GM21515 (cell line): ENCODE results near the gene RHEBL1.
A peak's percentile ranks its signal among the peaks of the same experiment; 100 is the strongest.

ENCODE experiments used
- ATAC-seq: cut with Tn5 transposase; IDR thresholded peaks from one replicate; pipeline ENCODE4 v1.9.1; 2021; ENCODE audit not compliant: unreplicated experiment

Gene RHEBL1, protein sequence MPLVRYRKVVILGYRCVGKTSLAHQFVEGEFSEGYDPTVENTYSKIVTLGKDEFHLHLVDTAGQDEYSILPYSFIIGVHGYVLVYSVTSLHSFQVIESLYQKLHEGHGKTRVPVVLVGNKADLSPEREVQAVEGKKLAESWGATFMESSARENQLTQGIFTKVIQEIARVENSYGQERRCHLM

DNA sequence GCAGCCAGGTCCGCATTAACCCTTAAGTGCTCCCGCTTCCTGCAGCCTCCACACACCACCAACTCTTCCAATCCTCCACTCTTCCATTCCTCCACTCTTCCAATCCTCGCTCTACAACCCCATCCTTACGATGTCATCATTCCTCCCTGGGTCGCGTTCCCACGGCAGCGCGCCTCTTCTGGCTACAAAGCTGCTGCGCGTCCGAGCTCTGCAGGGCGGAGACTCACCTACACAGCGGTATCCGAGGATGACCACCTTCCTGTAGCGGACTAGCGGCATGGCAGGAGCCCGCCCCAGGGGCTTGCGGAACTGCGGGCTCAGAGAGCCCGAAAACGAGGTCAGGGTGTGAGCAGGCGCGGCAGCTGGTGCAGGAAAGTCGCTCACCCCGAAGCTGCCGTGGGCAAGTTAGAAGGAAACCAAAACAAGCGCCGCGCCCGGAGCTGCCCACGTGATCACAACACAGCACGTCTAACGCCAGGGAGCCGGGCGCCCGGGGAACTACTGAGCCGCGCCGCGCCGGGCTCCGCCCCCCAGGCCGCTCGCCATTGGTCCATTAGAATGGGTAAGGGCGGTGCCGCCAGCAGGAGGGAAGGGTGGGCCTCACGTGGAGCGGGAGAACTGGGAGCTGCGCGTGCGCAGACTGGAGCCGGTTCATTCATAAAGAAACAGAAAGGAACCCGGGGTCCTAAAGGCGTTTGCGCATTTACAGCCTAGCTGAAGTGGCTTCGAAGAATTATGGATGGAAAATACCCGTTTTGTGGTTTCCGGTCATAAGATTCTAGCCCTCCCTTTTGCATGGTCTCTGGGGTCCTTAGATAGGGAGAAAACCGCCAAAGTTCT is at the start of gene RHEBL1:
Gene RHEBL1 (minus strand): TSS at position 473 of the 840 bp plus-strand sequence. CDS start 194 bp downstream, at position 279.
- peak; percentile 94 for ATAC-seq

DNA sequence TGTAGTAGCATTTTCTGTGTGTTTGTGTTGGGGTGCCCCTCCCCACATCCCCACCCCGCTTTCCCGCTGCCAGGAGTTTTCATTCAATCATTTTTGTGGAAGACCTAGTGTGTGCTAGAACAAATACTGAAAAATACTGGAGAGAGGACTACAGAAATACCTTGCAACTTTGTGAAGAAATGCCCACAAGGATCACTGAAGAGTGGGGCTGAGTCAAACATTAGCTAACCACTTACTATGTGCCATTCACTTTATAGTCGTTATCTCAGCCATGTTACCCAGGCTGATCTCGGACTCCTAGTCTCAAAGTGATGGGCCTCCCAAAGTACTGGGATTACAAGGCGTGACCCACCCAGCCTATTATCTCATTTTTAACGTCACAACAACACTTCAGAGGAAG is 41.4 kb upstream of the RHEBL1 start:
- ATAC-seq: no peak

DNA sequence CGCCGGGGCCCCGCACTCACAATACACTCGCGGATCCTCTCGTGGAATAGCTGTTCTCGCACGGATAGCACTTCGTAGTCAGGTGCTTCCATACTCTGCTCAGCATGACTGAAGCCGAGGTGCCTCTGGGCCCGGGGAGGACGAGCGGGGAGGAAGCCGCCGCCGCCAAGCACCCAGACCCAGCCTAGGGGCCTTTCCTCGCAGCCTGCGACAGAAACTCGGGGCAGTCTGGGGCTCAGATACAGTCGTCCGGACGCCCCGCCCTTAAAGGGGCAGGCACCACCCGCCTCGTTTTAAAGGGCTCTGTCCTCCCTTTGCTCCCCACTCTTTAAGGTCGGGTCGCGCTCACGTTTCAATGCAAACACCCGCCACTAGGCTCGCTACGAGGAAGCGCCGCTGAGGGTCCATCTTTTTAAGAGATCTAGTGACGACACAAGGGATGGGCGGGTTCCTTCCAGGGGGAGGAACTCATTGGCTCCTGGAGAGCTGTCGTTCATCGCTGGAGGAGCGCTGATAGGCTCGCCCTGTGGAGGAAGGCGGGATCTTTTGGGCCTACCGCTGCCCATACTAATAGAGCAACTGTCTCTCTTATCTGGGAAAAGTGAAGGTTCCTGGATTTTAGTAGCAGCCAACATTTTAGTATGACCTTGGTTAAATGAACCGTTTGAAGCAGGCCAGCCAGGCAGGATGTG is 40.8 kb upstream of the RHEBL1 start, which contains the start of gene LMBR1L:
Gene LMBR1L (minus strand): TSS at position 384 of the 692 bp plus-strand sequence. CDS start 292 bp downstream, at position 92.
- peak; percentile 99 for ATAC-seq

DNA sequence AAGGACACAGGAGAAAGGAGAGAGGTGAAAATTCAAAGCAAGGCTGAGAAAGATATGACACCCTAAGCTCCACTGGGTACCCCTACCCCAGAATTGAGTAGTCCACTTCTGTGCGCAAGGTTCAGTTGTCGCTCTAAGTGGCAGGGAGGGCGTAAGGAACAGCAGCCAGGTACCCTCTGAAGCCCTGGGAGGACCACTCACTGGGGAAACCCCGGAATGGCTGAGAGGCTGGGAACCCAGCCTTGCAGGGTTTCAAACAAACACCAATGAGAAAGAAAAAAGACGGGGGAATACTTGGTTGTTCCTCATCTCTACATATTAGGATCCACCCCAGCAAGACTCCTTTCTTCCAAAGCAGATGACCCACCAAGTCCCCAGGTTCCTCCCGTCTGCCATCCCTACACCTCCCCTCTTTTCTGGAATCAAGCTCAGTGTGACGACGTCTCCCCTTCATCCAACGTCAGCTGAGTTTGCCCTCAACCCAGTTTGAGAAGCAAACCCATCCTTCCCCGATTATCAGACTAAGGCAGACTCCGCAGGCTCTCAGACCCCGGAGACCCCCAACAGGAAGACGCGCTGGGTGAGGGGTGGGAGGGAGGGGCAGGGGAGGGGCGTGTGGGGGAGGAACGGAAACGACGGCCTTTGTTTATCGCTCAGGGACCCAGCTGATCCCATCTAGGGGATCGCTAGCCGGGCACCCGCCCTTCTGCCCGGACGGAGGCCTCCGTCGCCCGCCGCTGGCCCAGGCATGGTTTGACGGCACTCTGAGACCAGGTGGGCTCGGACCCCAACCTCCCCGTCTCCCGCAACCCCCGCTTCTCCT is 40.1 kb upstream of the RHEBL1 start:
- peak; percentile 13 for ATAC-seq

DNA sequence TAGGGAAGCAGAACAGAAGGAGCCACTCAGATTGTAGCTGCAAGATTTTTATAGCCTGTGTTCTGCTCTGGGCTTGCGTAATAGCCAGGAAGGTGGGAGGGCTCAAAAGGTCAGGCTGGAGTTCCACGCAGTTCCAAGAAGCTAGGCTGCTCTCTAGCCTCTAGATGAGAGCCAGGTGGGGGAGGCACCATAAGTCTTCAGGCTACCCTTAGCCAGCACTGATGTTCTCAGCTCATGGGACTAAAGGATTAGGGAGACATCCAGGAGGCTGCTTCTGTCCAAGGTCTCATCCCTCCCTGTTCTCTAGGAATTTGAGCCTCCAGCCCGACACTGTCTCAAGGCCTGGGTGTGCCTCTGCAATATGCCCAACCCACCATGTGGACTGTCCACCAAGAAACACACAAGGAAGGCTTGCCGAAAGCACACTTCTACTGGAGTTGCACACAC is 39.2 kb upstream of the RHEBL1 start:
- ATAC-seq: no peak

DNA sequence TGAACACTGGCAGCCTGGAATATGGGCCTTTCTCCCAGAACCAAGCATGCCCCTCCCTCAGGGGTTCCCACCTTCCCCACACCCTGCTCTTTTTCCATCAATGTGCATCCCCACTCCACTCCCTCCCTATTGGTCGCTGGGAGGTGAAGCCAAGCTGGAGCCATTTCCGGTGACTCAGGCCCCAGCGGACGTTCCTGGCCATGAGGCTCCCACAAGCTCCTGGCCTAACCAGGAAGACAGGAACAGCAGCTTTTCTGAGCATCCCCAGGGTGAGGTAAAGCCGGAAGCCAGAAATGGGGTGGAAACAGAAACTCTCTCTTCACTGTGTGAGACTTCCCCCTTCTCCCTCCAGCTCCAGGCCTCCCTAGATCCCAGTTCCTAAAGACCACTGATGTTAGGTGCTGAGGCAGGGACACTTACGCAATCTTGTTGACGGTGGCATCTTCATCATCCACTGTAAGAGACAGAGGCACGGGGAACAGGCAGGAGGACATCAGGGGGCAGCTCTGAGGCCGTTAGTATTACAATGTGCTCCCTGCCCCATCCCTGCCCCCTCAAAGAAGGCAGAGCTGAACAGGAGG is 35.8 kb upstream of the RHEBL1 start:
- no peak for ATAC-seq

DNA sequence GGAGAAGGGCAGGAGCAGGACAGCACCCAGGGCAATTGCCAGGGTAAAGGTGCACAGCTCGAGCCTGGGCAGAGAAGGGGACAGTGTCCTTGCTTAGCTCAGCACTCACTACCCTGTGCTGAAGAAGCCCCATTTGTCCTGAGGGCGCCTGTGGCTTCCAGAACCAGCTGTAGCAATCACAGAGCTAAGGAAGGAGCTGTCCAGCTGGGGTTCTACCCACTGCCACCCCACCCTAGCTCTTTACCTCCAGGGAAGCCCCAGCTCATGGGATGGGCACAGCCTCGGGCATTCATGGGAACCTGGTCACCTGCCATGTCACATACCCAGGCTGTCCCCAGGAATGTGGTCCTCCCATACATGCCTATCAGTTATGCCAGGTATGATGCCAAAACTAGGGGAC is 35.0 kb upstream of the RHEBL1 start:
- ATAC-seq: no peak

DNA sequence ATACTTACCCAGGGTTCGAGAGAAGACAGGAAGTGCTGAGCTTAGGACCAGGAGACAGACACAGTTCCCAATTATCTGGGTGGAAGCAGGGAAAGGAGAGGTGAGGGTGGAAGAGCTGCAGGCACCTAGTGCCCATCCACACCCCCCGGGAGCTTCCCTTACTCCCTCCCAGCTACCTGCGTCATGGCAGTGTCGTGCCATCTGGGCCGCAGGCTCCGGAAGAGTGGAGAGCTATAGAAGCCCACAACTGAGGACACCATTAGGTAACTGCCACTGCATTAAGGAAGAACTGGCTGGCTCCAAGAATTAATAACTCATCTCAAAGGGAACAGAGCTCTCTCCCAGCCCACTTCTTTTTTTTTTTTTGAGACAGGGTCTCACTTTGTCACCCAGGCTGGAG is 30.6 kb upstream of the RHEBL1 start:
- no peak for ATAC-seq

DNA sequence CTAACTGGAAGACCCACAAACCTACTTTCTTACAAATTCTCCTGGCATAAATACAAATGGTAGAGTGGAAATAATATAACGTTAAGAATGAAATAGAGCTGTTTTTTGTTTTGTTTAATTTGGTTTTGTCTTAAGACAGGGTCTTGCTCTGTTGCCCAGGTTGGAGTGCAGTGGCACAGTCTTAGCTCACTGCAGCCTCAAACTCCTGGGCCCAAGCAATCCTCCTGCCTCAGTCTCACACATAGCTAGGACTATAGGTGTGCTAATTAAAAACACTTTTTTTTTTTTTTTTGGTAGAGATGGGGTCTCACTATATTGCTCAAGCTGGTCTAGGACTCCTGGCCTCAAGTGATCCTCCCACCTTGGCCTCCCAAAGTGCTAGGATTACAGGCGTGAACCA is 28.9 kb upstream of the RHEBL1 start:
- no peak for ATAC-seq

DNA sequence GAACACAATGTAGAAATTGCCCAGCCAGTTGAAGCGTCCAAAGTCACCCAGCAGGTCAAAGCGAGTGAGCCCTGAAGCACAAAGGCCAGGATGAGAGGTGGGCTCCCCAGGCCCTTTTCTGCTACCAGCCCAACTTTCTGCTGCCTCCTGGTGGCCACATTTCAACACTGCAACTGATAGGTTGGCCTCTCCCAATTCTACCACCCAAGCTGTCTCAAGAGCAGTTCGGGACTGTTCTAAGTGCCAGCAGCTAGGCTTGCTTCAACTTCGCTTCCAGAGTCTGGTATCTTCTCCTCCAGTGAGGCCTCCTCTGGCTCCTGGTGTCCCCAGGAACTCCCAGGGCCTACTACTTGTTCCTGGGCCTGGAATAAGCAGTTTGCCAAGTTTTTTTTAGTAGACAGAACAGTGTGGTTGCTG is 28.3 kb upstream of the RHEBL1 start:
- ATAC-seq: no peak

DNA sequence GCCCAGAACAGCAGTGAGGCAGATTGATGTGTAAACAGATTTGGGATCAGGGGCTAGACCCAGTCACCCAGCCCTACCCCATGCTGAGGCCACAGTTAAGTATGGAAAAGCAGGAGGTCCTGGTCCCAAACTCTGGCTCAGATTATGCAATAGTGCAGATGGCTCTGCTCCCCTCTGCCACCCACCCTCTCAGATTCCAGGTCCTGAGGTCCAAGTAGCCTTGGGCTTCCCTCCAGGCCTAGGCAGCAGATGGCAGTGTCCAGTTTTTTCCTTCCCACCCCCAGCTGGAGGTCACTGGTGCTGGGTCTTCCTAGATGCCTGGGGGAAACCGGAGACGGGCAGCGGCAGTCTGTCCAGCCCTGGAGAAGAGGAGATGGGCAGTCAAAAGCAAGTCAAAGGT is 27.6 kb upstream of the RHEBL1 start:
- ATAC-seq: no peak

DNA sequence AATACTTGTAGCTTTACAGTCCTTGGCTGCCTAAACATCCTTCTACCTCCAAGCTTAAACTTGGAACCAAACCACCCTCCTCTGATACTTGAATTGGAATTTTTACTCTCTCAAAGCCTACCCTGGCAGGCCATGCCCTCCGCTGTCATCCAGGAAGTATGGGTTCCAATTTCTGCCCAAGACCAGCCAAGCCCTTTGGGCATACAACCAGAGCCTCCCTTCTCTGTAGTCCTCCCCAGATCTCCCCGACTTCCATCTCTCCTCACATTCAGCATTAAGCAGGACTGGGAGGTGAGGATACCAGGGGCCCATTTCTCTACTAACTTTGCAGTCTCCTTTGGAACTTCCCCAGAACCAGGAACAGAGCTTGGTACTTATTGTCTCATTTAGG is 25.2 kb upstream of the RHEBL1 start:
- ATAC-seq: no peak

DNA sequence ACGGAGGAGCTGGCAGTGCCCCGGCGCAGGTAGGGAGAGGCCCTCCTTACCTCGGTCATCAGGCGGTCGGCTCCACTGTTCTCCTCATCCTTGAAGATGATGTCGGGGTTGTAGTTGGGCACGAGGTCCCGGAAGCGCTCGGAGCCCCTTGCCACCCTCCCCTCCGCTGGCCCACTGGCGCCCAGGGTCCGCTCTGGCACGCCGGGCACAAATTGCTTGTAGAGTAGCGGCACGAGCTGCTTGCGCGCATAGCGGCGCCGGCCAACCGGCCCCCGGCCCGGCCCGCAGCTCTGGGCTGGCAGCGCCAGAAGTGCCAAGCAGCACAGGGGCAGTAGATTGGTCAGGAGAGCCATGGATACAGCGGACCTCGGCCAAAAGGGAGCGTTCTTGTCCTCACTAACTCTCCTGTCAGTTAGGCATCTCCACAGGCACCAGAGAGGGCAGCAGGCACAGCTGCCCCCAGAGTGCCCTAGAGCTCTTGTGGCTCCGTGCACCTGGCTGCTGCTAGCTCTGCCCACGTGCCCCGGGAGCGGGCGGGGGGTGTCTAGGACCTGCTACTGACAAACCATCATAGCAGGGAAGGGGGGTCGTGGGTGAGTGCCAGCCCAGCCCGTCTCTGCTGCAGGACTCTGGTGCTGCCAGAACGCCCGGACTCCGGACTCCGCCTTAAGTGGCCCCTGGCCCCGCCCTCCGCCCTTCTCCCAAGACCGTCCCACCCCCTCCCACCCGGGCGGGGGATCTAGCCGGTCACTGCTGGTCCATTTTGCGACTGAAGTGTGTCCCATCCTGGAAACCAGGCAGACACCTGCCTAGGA is 24.6 kb upstream of the RHEBL1 start, which contains the start of gene DHH:
Gene DHH (minus strand): TSS at position 642 of the 815 bp plus-strand sequence. CDS start 289 bp downstream, at position 353.
- ATAC-seq: no peak

DNA sequence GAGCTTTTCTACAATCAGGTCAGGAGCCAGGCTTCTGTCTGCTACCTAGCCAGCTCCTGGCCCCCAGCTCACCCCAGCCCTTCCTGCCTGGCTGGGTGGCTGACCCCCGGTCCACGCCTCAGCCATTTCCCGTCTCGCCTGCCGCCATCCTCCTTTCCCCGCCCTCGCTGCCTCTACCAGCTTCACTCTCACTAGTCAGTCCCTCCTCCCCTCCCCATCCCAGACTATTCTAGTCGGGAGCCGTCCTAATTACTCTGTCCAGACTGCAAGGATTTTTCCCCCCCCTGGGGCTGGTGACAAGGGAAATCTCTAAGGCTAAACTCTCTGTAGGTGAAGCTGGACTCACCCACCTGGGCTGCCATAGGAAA is 24.0 kb upstream of the RHEBL1 start:
- ATAC-seq: no peak

DNA sequence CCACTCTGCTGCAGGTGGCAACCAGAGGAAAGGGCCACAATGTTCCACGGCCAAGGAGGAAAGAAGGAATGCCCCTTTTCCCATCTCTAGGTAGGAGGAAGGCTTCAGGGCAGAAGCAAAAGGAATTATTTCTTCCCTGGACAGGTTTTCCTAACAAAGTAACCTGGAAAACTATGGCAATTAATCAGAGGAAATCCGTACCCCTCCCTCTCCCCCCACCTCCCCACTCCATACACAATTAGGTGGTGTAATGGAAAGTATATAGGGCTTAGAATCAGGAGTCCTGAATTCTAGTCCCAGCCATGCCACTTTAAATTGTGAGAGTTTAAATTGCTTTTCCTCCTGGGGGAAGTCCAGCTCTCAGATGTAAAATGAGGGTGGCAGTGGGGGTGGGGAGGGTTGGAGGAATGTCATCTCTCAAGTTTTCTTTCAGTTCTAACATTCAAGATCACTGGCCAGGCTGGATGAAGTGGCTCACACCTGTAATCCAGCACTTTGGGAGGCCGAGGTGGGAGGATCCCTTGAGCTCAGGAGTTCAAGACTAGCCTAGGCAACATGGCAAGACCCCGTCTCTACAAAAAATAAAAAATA is 23.1 kb upstream of the RHEBL1 start:
- no peak for ATAC-seq

DNA sequence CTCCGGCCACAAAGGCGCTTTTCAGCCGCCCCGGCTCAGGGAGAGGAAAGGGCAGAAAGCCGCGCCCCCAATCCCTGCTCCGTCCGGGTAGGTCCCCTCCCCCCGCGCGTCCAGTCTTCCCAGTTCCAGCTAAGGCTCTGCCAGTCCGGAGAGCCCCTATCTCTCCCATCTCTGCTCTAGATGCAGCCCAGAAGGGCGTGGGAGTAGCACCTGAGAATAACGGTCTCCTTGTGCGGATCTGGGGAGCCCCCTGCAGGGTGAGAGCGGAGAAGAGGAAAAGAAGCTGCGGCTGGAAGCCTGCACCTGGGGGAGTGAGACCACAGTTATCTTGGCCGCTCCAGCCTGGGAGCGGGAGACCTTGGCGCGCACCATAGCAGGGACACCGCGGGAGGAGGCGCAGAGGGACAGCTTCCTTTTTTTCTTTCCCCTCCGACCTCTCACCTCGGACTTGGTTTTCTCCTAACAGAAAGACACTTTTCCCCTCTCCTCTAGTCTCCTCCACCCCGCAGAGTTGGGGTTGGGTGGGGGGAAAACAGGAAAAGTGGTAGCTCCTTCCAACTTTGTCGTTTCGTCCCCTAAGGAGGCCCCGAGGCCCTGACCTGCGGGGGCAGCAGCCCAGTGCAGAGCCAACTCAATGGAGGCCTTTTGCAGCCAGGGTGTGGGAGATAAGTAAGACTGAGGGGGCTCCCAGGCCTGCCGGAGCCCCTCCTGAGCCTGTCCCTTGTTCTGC is 22.5 kb upstream of the RHEBL1 start:
- no peak for ATAC-seq

DNA sequence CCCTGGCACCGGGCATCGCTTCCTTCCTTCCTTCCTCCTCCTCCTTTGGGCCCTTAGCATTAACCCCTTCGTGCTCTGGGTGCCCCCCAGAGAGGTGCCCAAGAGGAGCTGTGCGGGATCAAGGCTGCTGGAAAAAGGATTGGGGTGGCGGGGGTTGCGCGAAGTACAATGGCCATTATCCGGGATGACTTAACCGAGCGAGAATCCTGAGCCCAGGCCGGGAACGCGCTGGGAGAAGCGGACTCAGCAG is 22.0 kb upstream of the RHEBL1 start:
- ATAC-seq: no peak

DNA sequence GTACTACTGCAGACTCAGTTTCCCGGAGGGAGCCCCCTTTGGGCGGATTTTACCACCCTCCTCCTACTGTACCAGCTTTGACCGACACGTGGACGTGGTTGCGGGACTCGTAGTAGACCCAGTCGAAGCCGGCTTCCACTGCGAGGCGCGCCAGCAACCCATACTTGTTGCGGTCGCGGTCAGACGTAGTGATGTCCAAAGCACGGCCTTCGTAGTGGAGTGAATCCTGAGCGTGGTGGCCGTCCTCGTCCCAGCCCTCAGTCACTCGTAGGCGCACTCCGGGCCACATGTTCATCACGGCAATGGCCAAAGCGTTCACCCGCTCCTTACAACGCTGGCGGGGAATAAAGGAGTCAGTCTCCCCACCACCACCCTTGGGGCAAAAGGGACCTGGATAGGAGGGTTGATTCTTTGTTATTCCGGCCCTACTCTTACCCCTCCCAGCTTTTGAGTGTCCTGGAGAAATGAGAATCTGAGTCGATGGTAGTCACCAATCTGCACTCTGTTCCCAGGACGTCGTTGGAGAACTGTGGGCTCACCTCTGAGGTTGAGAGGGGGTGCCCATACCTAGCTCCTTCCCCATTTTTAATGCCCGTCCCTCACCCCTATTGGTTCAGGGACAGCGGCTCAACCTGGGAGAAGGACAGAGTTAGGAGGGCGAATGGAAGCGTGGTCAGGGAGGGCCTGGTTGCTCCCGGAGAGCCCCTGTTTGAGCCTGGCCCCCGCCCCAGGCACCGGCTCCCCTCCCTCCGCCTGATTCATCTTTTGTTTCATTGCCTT is 21.5 kb upstream of the RHEBL1 start:
- no peak for ATAC-seq
